A673 (cell line): ENCODE results near the gene POMT2. TPM values are rescaled to one million over a fixed set of nuclear protein-coding genes. Genes with fewer than 3 reads are reported as not detected.

Source experiments
- BruUV-seq: library from RNA; stranded (reverse); fragments of 400-500 nt; replicated peaks from 2 replicates; lab custom pipeline; 2021; lab: Mats Ljungman, UMichigan
- CTCF ChIA-PET: fragments of 300-600 bp; sonication (Branson Sonifier 250); formaldehyde crosslinking; loops from one replicate; lab custom pipeline; 2022; ENCODE audit warnings: antibody characterized with exemption; lab: Charles Lee
- POLR2A ChIA-PET: fragments of 300-600 bp; sonication (Branson Sonifier 250); formaldehyde crosslinking; loops from one replicate; lab custom pipeline; 2022; ENCODE audit warnings: antibody characterized with exemption; ENCODE audit not compliant: low non-redundant PET; lab: Charles Lee
- DNase-seq: peaks from one replicate; pipeline ENCODE4 v3.0.0-alpha.2; 2015; ENCODE audit warnings: low spot score
- H3K27ac ChIP-seq: fragments of 200-600 bp; sonication (generic); 2 replicates; pipeline ENCODE4 v1.5.1; 2016; ENCODE audit warnings: mixed run types, low read depth, mild to moderate bottlenecking, mixed read lengths, antibody characterized with exemption, low read length; ENCODE audit not compliant: poor library complexity, severe bottlenecking
- H3K27me3 ChIP-seq: fragments of 200-600 bp; sonication (generic); replicated peaks from 2 replicates; pipeline ENCODE4 v1.6.1; 2017; ENCODE audit warnings: mixed run types, low read depth, mild to moderate bottlenecking, mixed read lengths, antibody characterized with exemption, low read length; ENCODE audit not compliant: insufficient read depth, poor library complexity
- H3K36me3 ChIP-seq: fragments of 200-600 bp; sonication (generic); 2 replicates; pipeline ENCODE4 v1.6.1; 2016; ENCODE audit warnings: mixed run types, mild to moderate bottlenecking, mixed read lengths, antibody characterized with exemption, low read length; ENCODE audit not compliant: insufficient read depth, poor library complexity, severe bottlenecking
- H3K4me1 ChIP-seq: fragments of 200-600 bp; sonication (generic); 2 replicates; pipeline ENCODE4 v1.6.1; 2017; ENCODE audit warnings: mixed run types, mild to moderate bottlenecking, mixed read lengths, antibody characterized with exemption, low read length; ENCODE audit not compliant: insufficient read depth, poor library complexity, severe bottlenecking
- H3K4me3 ChIP-seq: fragments of 200-600 bp; sonication (generic); 2 replicates; pipeline ENCODE4 v1.5.1; 2016; ENCODE audit warnings: low read depth, mixed run types, mild to moderate bottlenecking, mixed read lengths, low read length; ENCODE audit not compliant: poor library complexity, severe bottlenecking
- H3K9me3 ChIP-seq: fragments of 200-600 bp; sonication (generic); 2 replicates; pipeline ENCODE4 v1.6.1; 2016; ENCODE audit warnings: mixed run types, low read depth, mild to moderate bottlenecking, mixed read lengths, antibody characterized with exemption, low read length; ENCODE audit not compliant: poor library complexity, severe bottlenecking
- CTCF ChIP-seq: fragments of 300-800, 200-600 bp; sonication (generic); conservative IDR thresholded peaks from 2 replicates; pipeline ENCODE4 v1.5.1; 2017; ENCODE audit warnings: low read depth, mild to moderate bottlenecking, antibody characterized with exemption, low read length, moderate library complexity, mixed read lengths
- EZH2 ChIP-seq: fragments of 200-600 bp; sonication (generic); IDR thresholded peaks from 2 replicates; pipeline ENCODE4 v1.6.1; 2017; ENCODE audit warnings: borderline replicate concordance, low read depth, mild to moderate bottlenecking, mixed read lengths, antibody characterized with exemption, low read length; ENCODE audit not compliant: poor library complexity, severe bottlenecking
- intact Hi-C: fragments of 100-400 bp; cut with micrococcal nuclease; formaldehyde crosslinking; loops from one replicate; pipeline ENCODE4 v1.10.0; 2022; ENCODE audit not compliant: unreplicated experiment
- total RNA-seq: library from RNA; stranded (reverse); gene quantifications from 2 replicates; pipeline ENCODE4 v1.2.3, GENCODE V29; 2021

The POMT2 gene
- total RNA-seq, 1 experiment from 2014 or later, result 55.6 TPM

- no peak overlapping the region for H3K27ac ChIP-seq
- BruUV-seq, result no TSS peak
- H3K9me3 ChIP-seq, result no peaks in the 10 kb centered on the region
- H3K36me3 ChIP-seq, result no peaks in the 10 kb centered on the region
- intact Hi-C loops, result no loop called here
- ChIA-PET CTCF (no interaction called here), POLR2A (interaction anchor here (0.6 kb wide), 1 partner anchor 56 kb away, joined by 4 read pairs; no protein-coding TSS in a partner anchor)
- no peak overlapping the region for H3K4me3 ChIP-seq
- TF ChIP-seq EZH2, result no peak
- no peak for TF ChIP-seq CTCF
- DNase-seq, result no peak
- H3K27me3 ChIP-seq, result no peaks in the 10 kb centered on the region
- H3K4me1 ChIP-seq, result no peaks in the 10 kb centered on the region
Measured at GRCh38 chr14:77260631-77261030, 60.1 kb downstream of the POMT2 start.

GRCh38 chr14:77260199-77260598, 60.5 kb downstream of the POMT2 start:
- CTCF ChIA-PET, result no interaction called here

GRCh38 chr14:77259025-77259715, 61.5 kb downstream of the POMT2 start:
- TF ChIP-seq CTCF (no peak), EZH2 (no peak)
- no TSS peak for BruUV-seq
- DNase-seq, result no peak
- POLR2A ChIA-PET, result no interaction called here
- CTCF ChIA-PET, result no interaction called here
- no peaks in the 10 kb centered on the region for H3K4me1 ChIP-seq
- H3K4me3 ChIP-seq, result no peak overlapping the region
- no peak overlapping the region for H3K27ac ChIP-seq
- intact Hi-C loops, result no loop called here
- H3K36me3 ChIP-seq, result no peaks in the 10 kb centered on the region
- H3K9me3 ChIP-seq, result no peaks in the 10 kb centered on the region
- H3K27me3 ChIP-seq, result no peaks in the 10 kb centered on the region

More at GRCh38 chr14:77260199-77260598, 60.5 kb downstream of the POMT2 start:
- no TSS peak for BruUV-seq
- no peaks in the 10 kb centered on the region for H3K36me3 ChIP-seq
- no peaks in the 10 kb centered on the region for H3K4me1 ChIP-seq
- no peak overlapping the region for H3K27ac ChIP-seq
- no peak for TF ChIP-seq EZH2
- TF ChIP-seq CTCF, result no peak
- H3K9me3 ChIP-seq, result no peaks in the 10 kb centered on the region
- no peak overlapping the region for H3K4me3 ChIP-seq
- intact Hi-C loops, result no loop called here
- H3K27me3 ChIP-seq, result no peaks in the 10 kb centered on the region
- no peak for DNase-seq
- POLR2A ChIA-PET, result no interaction called here
